Erythroblast (primary cell): ENCODE measurements around the gene CSF3R.

Experiments used
- GATA1 ChIP-seq: IDR thresholded peaks from 2 replicates; pipeline ENCODE4 v1.6.1; 2011; ENCODE audit warnings: low read depth, mild to moderate bottlenecking, control low read depth, low read length, moderate library complexity
- POLR2A ChIP-seq: IDR thresholded peaks from 2 replicates; pipeline ENCODE4 v1.6.1; 2011; ENCODE audit warnings: mild to moderate bottlenecking, low read length

- no peak for TF ChIP-seq POLR2A
- no peak for TF ChIP-seq GATA1
Observed at GRCh38 chr1:36515315-36516138, 32.8 kb upstream of the CSF3R start.
